Mucosa of rectum (tissue), 2 donors: ENCODE data around the gene PNPLA6.

ENCODE experiments used
- H3K27ac ChIP-seq, 2 donors: one replicate each; pipeline ENCODE4 v1.7.0; 2013; ENCODE audit warnings: inconsistent platforms in 2 of 2, low read depth in 2 of 2, low read length in 2 of 2
- H3K27me3 ChIP-seq, 2 donors: one replicate each; pipeline ENCODE4 v1.7.0; 2013; ENCODE audit warnings: low read length in 2 of 2; ENCODE audit not compliant: control insufficient read depth in 2 of 2, insufficient read depth in 2 of 2
- H3K36me3 ChIP-seq, 2 donors: one replicate each; pipeline ENCODE4 v1.7.0; 2013; ENCODE audit warnings: low read length in 2 of 2; ENCODE audit not compliant: control insufficient read depth in 2 of 2, insufficient read depth in 2 of 2
- H3K4me1 ChIP-seq, 2 donors: one replicate each; pipeline ENCODE4 v1.7.0; 2013; ENCODE audit warnings: low read length in 2 of 2, mild to moderate bottlenecking in 1 of 2; ENCODE audit not compliant: control insufficient read depth in 2 of 2, insufficient read depth in 2 of 2
- H3K4me3 ChIP-seq, 2 donors: one replicate each; pipeline ENCODE4 v1.7.0; 2013; ENCODE audit warnings: low read length in 2 of 2
- H3K9ac ChIP-seq, 2 donors: one replicate each; pipeline ENCODE4 v1.7.0; 2013; ENCODE audit warnings: low read length in 2 of 2, low read depth in 1 of 2, mild to moderate bottlenecking in 1 of 2
- H3K9me3 ChIP-seq, 2 donors: one replicate each; pipeline ENCODE4 v1.7.0; 2013; ENCODE audit warnings: low read length in 2 of 2; ENCODE audit not compliant: control insufficient read depth in 2 of 2
- donor health status: healthy.
- donor health status: Normal muscosa, but diverticular disease.

Gene PNPLA6

GRCh38 chr19:7522923-7523667 is 12.4 kb upstream of the PNPLA6 start:
- peaks cover 16 to 20% of the 10 kb centered on the region in 2 donors for H3K4me1 ChIP-seq
- peak overlapping the region; percentile 76 to 83 for H3K4me3 ChIP-seq
- H3K27me3 ChIP-seq: no peaks in the 10 kb centered on the region
- no peaks in the 10 kb centered on the region for H3K9me3 ChIP-seq
- peaks cover 4 to 15% of the 10 kb centered on the region in 2 donors for H3K36me3 ChIP-seq
- H3K9ac ChIP-seq: peak overlapping the region; percentile 66 to 72
- peak overlapping the region; percentile 61 to 70 for H3K27ac ChIP-seq

- peaks cover 5 to 24% of the 10 kb centered on the region in 2 donors for H3K36me3 ChIP-seq
Measured at GRCh38 chr19:7524523-7524922, 11.0 kb upstream of the PNPLA6 start.

GRCh38 chr19:7524992-7525739 is 10.4 kb upstream of the PNPLA6 start:
- no peak overlapping the region for H3K9ac ChIP-seq
- no peaks in the 10 kb centered on the region for H3K9me3 ChIP-seq
- H3K4me3 ChIP-seq: no peak overlapping the region
- H3K4me1 ChIP-seq: peaks cover 16 to 20% of the 10 kb centered on the region in 2 donors
- no peaks in the 10 kb centered on the region for H3K27me3 ChIP-seq
- H3K27ac ChIP-seq: no peak overlapping the region
- peaks cover 7 to 25% of the 10 kb centered on the region in 2 donors for H3K36me3 ChIP-seq

More at GRCh38 chr19:7524523-7524922, 11.0 kb upstream of the PNPLA6 start:
- H3K27me3 ChIP-seq: no peaks in the 10 kb centered on the region
- no peak overlapping the region for H3K27ac ChIP-seq
- H3K9ac ChIP-seq: no peak overlapping the region
- peaks cover 16 to 20% of the 10 kb centered on the region in 2 donors for H3K4me1 ChIP-seq
- no peaks in the 10 kb centered on the region for H3K9me3 ChIP-seq
- no peak overlapping the region for H3K4me3 ChIP-seq

- Histone ChIP-seq H3K36me3 (peaks cover 7 to 24% of the 10 kb centered on the region in 2 donors), H3K27me3 (no peaks in the 10 kb centered on the region), H3K9ac (no peak overlapping the region), H3K4me1 (peaks cover 16 to 20% of the 10 kb centered on the region in 2 donors), H3K27ac (no peak overlapping the region), H3K9me3 (no peaks in the 10 kb centered on the region), H3K4me3 (no peak overlapping the region)
Measured at GRCh38 chr19:7526059-7526929, 9.2 kb upstream of the PNPLA6 start.

DNA sequence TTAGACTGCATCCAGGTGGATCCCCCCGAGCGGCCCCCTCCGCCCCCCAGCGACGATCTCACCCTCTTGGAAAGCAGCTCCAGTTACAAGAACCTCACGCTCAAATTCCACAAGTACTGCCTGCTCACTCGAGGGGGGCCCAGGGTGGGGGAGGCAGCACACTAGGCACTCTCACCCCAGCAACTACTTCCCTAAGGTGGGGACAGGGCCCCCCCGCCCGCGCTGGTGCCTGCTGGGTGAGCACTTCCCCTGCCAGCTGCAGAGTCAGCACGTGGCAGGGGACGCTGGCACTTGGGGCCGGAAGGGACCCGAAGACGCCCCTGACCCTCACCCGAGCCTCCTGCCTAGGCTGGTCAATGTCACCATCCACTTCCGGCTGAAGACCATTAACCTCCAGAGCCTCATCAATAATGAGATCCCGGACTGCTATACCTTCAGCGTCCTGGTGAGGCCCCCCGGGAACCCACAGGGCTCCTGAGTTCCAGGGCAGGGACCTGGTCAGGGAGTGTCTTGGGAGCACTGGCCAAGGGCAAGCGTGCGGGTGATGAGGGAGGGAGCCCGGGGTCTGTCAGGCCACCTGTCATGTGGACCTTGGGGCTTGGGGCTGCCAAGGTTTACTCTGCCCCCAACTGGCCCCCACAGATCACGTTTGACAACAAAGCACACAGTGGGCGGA is 7.9 kb upstream of the PNPLA6 start:
- no peak overlapping the region for H3K9ac ChIP-seq
- H3K36me3 ChIP-seq: peaks cover 7 to 24% of the 10 kb centered on the region in 2 donors
- no peaks in the 10 kb centered on the region for H3K9me3 ChIP-seq
- no peak overlapping the region for H3K27ac ChIP-seq
- no peaks in the 10 kb centered on the region for H3K27me3 ChIP-seq
- peaks cover 11 to 15% of the 10 kb centered on the region in 2 donors for H3K4me1 ChIP-seq
- no peak overlapping the region for H3K4me3 ChIP-seq

DNA sequence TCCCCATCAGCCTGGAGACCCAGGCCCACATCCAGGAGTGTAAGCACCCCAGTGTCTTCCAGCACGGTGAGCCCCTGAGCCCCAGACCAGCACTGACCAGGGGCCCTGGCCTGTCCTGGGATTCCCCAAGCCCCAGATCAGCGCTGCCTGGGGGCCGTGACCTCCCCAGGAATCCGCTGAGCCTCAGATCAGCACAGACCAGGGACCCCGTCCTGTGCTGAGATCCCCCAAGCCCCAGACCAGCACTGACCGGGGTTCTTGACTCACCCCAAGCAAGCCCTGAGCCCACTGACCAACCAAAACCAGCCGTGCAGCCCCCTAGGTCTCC is 7.4 kb upstream of the PNPLA6 start:
- Histone ChIP-seq H3K27me3 (no peaks in the 10 kb centered on the region), H3K36me3 (peaks cover 7 to 24% of the 10 kb centered on the region in 2 donors), H3K4me1 (peaks cover 7 to 10% of the 10 kb centered on the region in 2 donors), H3K9ac (no peak overlapping the region), H3K9me3 (no peaks in the 10 kb centered on the region), H3K27ac (no peak overlapping the region), H3K4me3 (no peak overlapping the region)

- no peak overlapping the region for H3K9ac ChIP-seq
- H3K4me1 ChIP-seq: peaks cover 1 to 10% of the 10 kb centered on the region in 2 donors
- H3K27me3 ChIP-seq: no peaks in the 10 kb centered on the region
- peaks cover 7 to 24% of the 10 kb centered on the region in 2 donors for H3K36me3 ChIP-seq
- no peaks in the 10 kb centered on the region for H3K9me3 ChIP-seq
- H3K27ac ChIP-seq: no peak overlapping the region
- no peak overlapping the region for H3K4me3 ChIP-seq
Measured at GRCh38 chr19:7528522-7529245, 6.8 kb upstream of the PNPLA6 start.

GRCh38 chr19:7529246-7529600 is 6.3 kb upstream of the PNPLA6 start:
- H3K4me3 ChIP-seq: no peak overlapping the region

More at GRCh38 chr19:7529246-7529600, 6.3 kb upstream of the PNPLA6 start:
- peaks cover 7 to 24% of the 10 kb centered on the region in 2 donors for H3K36me3 ChIP-seq
- peaks cover 0 to 6% of the 10 kb centered on the region in 2 donors for H3K4me1 ChIP-seq
- H3K9me3 ChIP-seq: no peaks in the 10 kb centered on the region
- no peaks in the 10 kb centered on the region for H3K27me3 ChIP-seq
- H3K27ac ChIP-seq: no peak overlapping the region
- no peak overlapping the region for H3K9ac ChIP-seq
